BLaER1 (cell line): Measurements from ENCODE around the gene RABGEF1.
A peak's percentile ranks its signal among the peaks of the same experiment; 100 is the strongest.
"Not testable (repeated sequence)": the region's sequence is repeated elsewhere in the genome, so short reads cannot be mapped to it uniquely, and the experiment has no call there.

Experiments
- H3K27ac ChIP-seq: shearing (Covaris generic); formaldehyde crosslinking; 2 replicates; pipeline ENCODE4 v1.8.1; 2022
- H3K27me3 ChIP-seq: shearing (Covaris generic); formaldehyde crosslinking; 2 replicates; pipeline ENCODE4 v1.8.1; 2022
- H3K36me3 ChIP-seq: shearing (Covaris generic); formaldehyde crosslinking; 2 replicates; pipeline ENCODE4 v1.8.1; 2022
- H3K4me1 ChIP-seq: shearing (Covaris generic); formaldehyde crosslinking; 2 replicates; pipeline ENCODE4 v1.8.1; 2022
- H3K4me2 ChIP-seq: shearing (Covaris generic); formaldehyde crosslinking; 2 replicates; pipeline ENCODE4 v1.8.1; 2022
- H3K4me3 ChIP-seq: shearing (Covaris generic); formaldehyde crosslinking; 2 replicates; pipeline ENCODE4 v1.8.1; 2022
- H3K9ac ChIP-seq: shearing (Covaris generic); formaldehyde crosslinking; 2 replicates; pipeline ENCODE4 v1.8.1; 2022
- H3K9me3 ChIP-seq: shearing (Covaris generic); formaldehyde crosslinking; 2 replicates; pipeline ENCODE4 v1.8.1; 2022
- H4K20me1 ChIP-seq: shearing (Covaris generic); formaldehyde crosslinking; 2 replicates; pipeline ENCODE4 v1.8.1; 2022
- Cebpa-rat ChIP-seq: shearing (Covaris generic); IDR thresholded peaks from 2 replicates; pipeline ENCODE4 v1.8.1; 2022

RABGEF1 gene

GRCh38 chr7:66740302-66740979 lies at the start of gene RABGEF1:
RABGEF1 (plus strand) TSS chr7:66740733; CDS start chr7:66771900, 31,167 bp downstream.
- TF ChIP-seq Cebpa-rat = no peak
- H3K36me3 ChIP-seq = peaks cover 18% of the 10 kb centered on the region
- H3K27me3 ChIP-seq = no peaks in the 10 kb centered on the region
- H3K4me3 ChIP-seq = peak within 1 kb of the TSS; percentile 87
- H3K27ac ChIP-seq = peak within 1 kb of the TSS; percentile 89
- H3K9ac ChIP-seq = peak within 1 kb of the TSS; percentile 89
- peak within 1 kb of the TSS; percentile 94 for H3K4me2 ChIP-seq
- peaks cover 13% of the 10 kb centered on the region for H3K9me3 ChIP-seq
- peaks cover 45% of the 10 kb centered on the region for H4K20me1 ChIP-seq
- peaks cover 35% of the 10 kb centered on the region for H3K4me1 ChIP-seq

GRCh38 chr7:66693331-66693730 lies 47.2 kb upstream of the RABGEF1 start:
- Histone ChIP-seq H4K20me1 (peaks cover 18% of the 10 kb centered on the region; the same call in 1 of the 2 replicates), H3K4me2 (no peak overlapping the region), H3K27me3 (no peaks in the 10 kb centered on the region), H3K27ac (no peak overlapping the region), H3K9ac (no peak overlapping the region), H3K9me3 (peaks cover 6% of the 10 kb centered on the region), H3K4me3 (no peak overlapping the region), H3K4me1 (peaks cover 12% of the 10 kb centered on the region), H3K36me3 (peaks cover 38% of the 10 kb centered on the region)
- TF ChIP-seq Cebpa-rat = no peak

- no peak overlapping the region for H3K27ac ChIP-seq
- H3K4me1 ChIP-seq = peaks cover 12% of the 10 kb centered on the region
- H3K4me3 ChIP-seq = no peak overlapping the region
- H3K27me3 ChIP-seq = no peaks in the 10 kb centered on the region
- H4K20me1 ChIP-seq = peaks cover 27% of the 10 kb centered on the region; the same call in 1 of the 2 replicates
- no peak overlapping the region for H3K9ac ChIP-seq
- peaks cover 34% of the 10 kb centered on the region for H3K36me3 ChIP-seq
- no peak for TF ChIP-seq Cebpa-rat
- H3K4me2 ChIP-seq = no peak overlapping the region
- H3K9me3 ChIP-seq = no peaks in the 10 kb centered on the region
Observed at GRCh38 chr7:66694286-66694685, 46.2 kb upstream of the RABGEF1 start.

GRCh38 chr7:66695417-66695816 lies 45.1 kb upstream of the RABGEF1 start:
- H3K9ac ChIP-seq, H3K4me2 ChIP-seq, H3K4me3 ChIP-seq, H3K9me3 ChIP-seq, H3K27me3 ChIP-seq, H3K27ac ChIP-seq: not testable (repeated sequence)
- peaks cover 12% of the 10 kb centered on the region for H3K4me1 ChIP-seq
- H3K36me3 ChIP-seq = peaks cover 34% of the 10 kb centered on the region
- H4K20me1 ChIP-seq = peaks cover 27% of the 10 kb centered on the region; the same call in 1 of the 2 replicates

- not testable (repeated sequence) for H3K9ac ChIP-seq, H3K4me3 ChIP-seq, H3K9me3 ChIP-seq, H3K27me3 ChIP-seq, H3K27ac ChIP-seq, H3K4me2 ChIP-seq
- H4K20me1 ChIP-seq = peaks cover 22% of the 10 kb centered on the region; the same call in 1 of the 2 replicates
- H3K4me1 ChIP-seq = peaks cover 12% of the 10 kb centered on the region
- H3K36me3 ChIP-seq = peaks cover 34% of the 10 kb centered on the region
Observed at GRCh38 chr7:66696134-66696533, 44.4 kb upstream of the RABGEF1 start.

- H3K27ac ChIP-seq = no peak overlapping the region
- no peak overlapping the region for H3K4me3 ChIP-seq
- H4K20me1 ChIP-seq = 0 out of 2 replicates have a peak, but pooled peaks cover 15% of the 10 kb centered on the region
- no peaks in the 10 kb centered on the region for H3K27me3 ChIP-seq
- TF ChIP-seq Cebpa-rat = no peak
- peaks cover 12% of the 10 kb centered on the region for H3K4me1 ChIP-seq
- H3K9me3 ChIP-seq = no peaks in the 10 kb centered on the region
- peak overlapping the region; percentile 14; the same call in 1 of the 2 replicates for H3K4me2 ChIP-seq
- peaks cover 34% of the 10 kb centered on the region for H3K36me3 ChIP-seq
- no peak overlapping the region for H3K9ac ChIP-seq
Observed at GRCh38 chr7:66696774-66697191, 43.8 kb upstream of the RABGEF1 start.

GRCh38 chr7:66697449-66698438 lies 42.8 kb upstream of the RABGEF1 start:
- 0 out of 2 replicates have a peak, but pooled peaks cover 10% of the 10 kb centered on the region for H4K20me1 ChIP-seq
- no peak overlapping the region for H3K27ac ChIP-seq
- TF ChIP-seq Cebpa-rat = no peak
- H3K9me3 ChIP-seq = no peaks in the 10 kb centered on the region
- no peaks in the 10 kb centered on the region for H3K27me3 ChIP-seq
- H3K4me2 ChIP-seq = no peak overlapping the region
- no peak overlapping the region for H3K4me3 ChIP-seq
- H3K36me3 ChIP-seq = peaks cover 25% of the 10 kb centered on the region
- no peak overlapping the region for H3K9ac ChIP-seq
- peaks cover 12% of the 10 kb centered on the region for H3K4me1 ChIP-seq

GRCh38 chr7:66698652-66699205 lies 41.8 kb upstream of the RABGEF1 start:
- H3K36me3 ChIP-seq = peaks cover 15% of the 10 kb centered on the region; the same call in 1 of the 2 replicates
- H4K20me1 ChIP-seq = 0 out of 2 replicates have a peak, but pooled peaks cover 10% of the 10 kb centered on the region
- no peak overlapping the region for H3K4me2 ChIP-seq
- no peak overlapping the region for H3K27ac ChIP-seq
- H3K9ac ChIP-seq = no peak overlapping the region
- peaks cover 12% of the 10 kb centered on the region for H3K4me1 ChIP-seq
- H3K27me3 ChIP-seq = no peaks in the 10 kb centered on the region
- no peaks in the 10 kb centered on the region for H3K9me3 ChIP-seq
- H3K4me3 ChIP-seq = no peak overlapping the region
- no peak for TF ChIP-seq Cebpa-rat

GRCh38 chr7:66699998-66700397 lies 40.5 kb upstream of the RABGEF1 start:
- H3K4me3 ChIP-seq = no peak overlapping the region
- 0 out of 2 replicates have a peak, but pooled peaks cover 10% of the 10 kb centered on the region for H4K20me1 ChIP-seq
- no peak for TF ChIP-seq Cebpa-rat
- H3K4me1 ChIP-seq = peaks cover 13% of the 10 kb centered on the region
- H3K27ac ChIP-seq = no peak overlapping the region
- no peaks in the 10 kb centered on the region for H3K27me3 ChIP-seq
- H3K36me3 ChIP-seq = peaks cover 3% of the 10 kb centered on the region; the same call in 1 of the 2 replicates
- no peak overlapping the region for H3K9ac ChIP-seq
- H3K4me2 ChIP-seq = no peak overlapping the region
- H3K9me3 ChIP-seq = no peaks in the 10 kb centered on the region
